Activated CD8-positive, alpha-beta T cell treated with anti-CD3 and anti-CD28 coated beads for 36 hours (primary cell): Measurements from ENCODE around the gene ATRIP. TPM values are rescaled to one million over a fixed set of nuclear protein-coding genes. Genes with fewer than 3 reads are reported as not detected.
A peak's percentile ranks its signal among the peaks of the same experiment; 100 is the strongest.
"Not testable (repeated sequence)": the region's sequence is repeated elsewhere in the genome, so short reads cannot be mapped to it uniquely, and the experiment has no call there.

Experiments used
- ATAC-seq: fragments of 200-7000 bp; cut with Tn5 transposase; one replicate; pipeline ENCODE4 v1.10.0; 2021; ENCODE audit warnings: mild to moderate bottlenecking, moderate library complexity
- CTCF ChIA-PET: fragments of 350-600 bp; sonication (Branson Sonifier 250); formaldehyde crosslinking; loops from one replicate; lab custom pipeline; 2021; ENCODE audit warnings: antibody characterized with exemption; lab: Charles Lee
- POLR2A ChIA-PET: fragments of 350-600 bp; sonication (Branson Sonifier 250); formaldehyde crosslinking; loops from one replicate; lab custom pipeline; 2021; ENCODE audit warnings: antibody characterized with exemption; lab: Charles Lee
- DNase-seq: peaks from one replicate; pipeline ENCODE4 v3.0.0-alpha.2; 2020
- H3K27ac Mint-ChIP-seq: one replicate; pipeline ENCODE4 v1.8.0; 2021; ENCODE audit warnings: mild to moderate bottlenecking, mixed read lengths
- H3K27me3 Mint-ChIP-seq: one replicate; pipeline ENCODE4 v1.8.0; 2021; ENCODE audit warnings: mixed read lengths
- H3K36me3 Mint-ChIP-seq: one replicate; pipeline ENCODE4 v1.8.0; 2021; ENCODE audit warnings: low read depth, mixed read lengths
- H3K4me1 Mint-ChIP-seq: one replicate; pipeline ENCODE4 v1.8.0; 2021; ENCODE audit warnings: low read depth, mixed read lengths
- H3K4me3 Mint-ChIP-seq: one replicate; pipeline ENCODE4 v1.8.0; 2021; ENCODE audit warnings: mild to moderate bottlenecking, moderate library complexity, mixed read lengths
- H3K9me3 Mint-ChIP-seq: one replicate; pipeline ENCODE4 v1.8.0; 2021; ENCODE audit warnings: mixed read lengths
- intact Hi-C: fragments of 100-400 bp; cut with micrococcal nuclease; formaldehyde crosslinking; loops from one replicate; pipeline ENCODE4 v1.10.0; 2022
- total RNA-seq, 2 experiments: library from RNA; stranded (reverse); gene quantifications; one replicate each; pipeline ENCODE4 v1.2.3, GENCODE V29; 2021
- TF ChIP-seq, protein P1 (sequence below): fragments of 200-600 bp; IDR thresholded peaks from one replicate; pipeline ENCODE4 v1.8.0; 2022; ENCODE audit warnings: antibody characterized with exemption, mild to moderate bottlenecking

ATRIP gene
- total RNA-seq, 2 experiments from 2014 or later = 12.4 to 15.0 TPM

DNA sequence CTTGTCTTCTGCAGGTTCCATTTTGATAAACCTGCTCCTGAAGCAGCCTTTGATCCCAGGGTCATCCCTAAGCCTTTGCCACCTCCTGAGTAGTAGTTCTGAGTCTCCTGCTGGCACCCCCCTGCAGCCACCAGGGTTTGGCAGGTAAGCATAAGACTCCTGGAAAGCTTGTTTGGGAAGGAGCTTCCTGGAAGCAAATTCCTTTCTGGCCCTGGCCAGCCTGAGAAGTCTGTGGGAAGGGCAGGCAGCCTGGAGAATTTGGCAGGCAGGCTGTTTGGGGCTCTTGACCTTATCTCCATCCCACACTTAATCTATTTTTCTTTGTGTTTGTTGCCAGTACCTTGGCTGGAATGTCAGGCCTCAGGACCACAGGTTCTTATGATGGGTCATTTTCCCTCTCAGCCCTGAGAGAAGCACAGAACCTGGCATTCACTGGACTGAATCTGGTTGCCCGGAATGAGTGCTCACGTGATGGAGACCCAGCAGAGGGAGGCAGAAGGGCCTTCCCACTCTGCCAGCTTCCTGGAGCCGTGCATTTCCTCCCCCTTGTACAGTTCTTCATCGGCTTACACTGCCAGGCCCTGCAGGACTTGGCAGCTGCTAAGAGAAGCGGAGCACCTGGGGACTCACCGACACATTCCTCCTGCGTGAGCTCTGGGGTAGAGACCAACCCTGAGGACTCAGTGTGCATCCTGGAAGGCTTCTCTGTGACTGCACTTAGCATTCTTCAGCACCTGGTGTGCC lies 13.4 kb downstream of the ATRIP start:
- H3K9me3 Mint-ChIP-seq = no peaks in the 10 kb centered on the region
- no peaks in the 10 kb centered on the region for H3K4me1 Mint-ChIP-seq
- no peak overlapping the region for H3K4me3 Mint-ChIP-seq
- peaks cover 22% of the 10 kb centered on the region for H3K36me3 Mint-ChIP-seq
- TF ChIP-seq, protein P1, sequence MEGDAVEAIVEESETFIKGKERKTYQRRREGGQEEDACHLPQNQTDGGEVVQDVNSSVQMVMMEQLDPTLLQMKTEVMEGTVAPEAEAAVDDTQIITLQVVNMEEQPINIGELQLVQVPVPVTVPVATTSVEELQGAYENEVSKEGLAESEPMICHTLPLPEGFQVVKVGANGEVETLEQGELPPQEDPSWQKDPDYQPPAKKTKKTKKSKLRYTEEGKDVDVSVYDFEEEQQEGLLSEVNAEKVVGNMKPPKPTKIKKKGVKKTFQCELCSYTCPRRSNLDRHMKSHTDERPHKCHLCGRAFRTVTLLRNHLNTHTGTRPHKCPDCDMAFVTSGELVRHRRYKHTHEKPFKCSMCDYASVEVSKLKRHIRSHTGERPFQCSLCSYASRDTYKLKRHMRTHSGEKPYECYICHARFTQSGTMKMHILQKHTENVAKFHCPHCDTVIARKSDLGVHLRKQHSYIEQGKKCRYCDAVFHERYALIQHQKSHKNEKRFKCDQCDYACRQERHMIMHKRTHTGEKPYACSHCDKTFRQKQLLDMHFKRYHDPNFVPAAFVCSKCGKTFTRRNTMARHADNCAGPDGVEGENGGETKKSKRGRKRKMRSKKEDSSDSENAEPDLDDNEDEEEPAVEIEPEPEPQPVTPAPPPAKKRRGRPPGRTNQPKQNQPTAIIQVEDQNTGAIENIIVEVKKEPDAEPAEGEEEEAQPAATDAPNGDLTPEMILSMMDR = no peak
- no peaks in the 10 kb centered on the region for H3K27me3 Mint-ChIP-seq
- ChIA-PET POLR2A (interaction anchor here (1.0 to 3.4 kb wide), 2 partner anchors 9 to 14 kb away, joined by 3 to 12 read pairs; partner anchors contain the start of gene ATRIP), CTCF (interaction anchor here (1.7 kb wide), 1 partner anchor 24 kb away, joined by 8 read pairs; no protein-coding TSS in a partner anchor)
- intact Hi-C loops = no loop called here
- ATAC-seq = no peak
- H3K27ac Mint-ChIP-seq = no peak overlapping the region
- DNase-seq = no peak

DNA sequence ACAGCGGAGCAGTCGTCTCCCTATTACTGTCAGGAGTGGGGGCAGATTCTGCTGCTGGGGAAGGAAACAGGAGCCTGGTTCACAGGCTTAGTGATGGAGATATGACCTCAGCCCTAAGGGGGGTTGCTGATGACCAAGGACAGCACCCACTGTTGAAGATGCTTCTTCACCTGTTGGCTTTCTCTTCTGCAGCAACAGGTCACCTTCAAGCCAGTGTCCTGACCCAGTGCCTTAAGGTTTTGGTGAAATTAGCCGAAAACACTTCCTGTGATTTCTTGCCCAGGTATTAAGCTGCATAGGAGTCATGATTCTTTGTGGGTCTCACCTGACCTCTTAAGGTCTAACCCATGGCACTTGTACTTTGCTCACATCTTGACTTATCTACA lies 14.0 kb downstream of the ATRIP start:
- Mint-ChIP-seq H3K4me3 (no peak overlapping the region), H3K4me1 (peaks cover 5% of the 10 kb centered on the region), H3K9me3 (no peaks in the 10 kb centered on the region), H3K27ac (no peak overlapping the region), H3K27me3 (no peaks in the 10 kb centered on the region), H3K36me3 (peaks cover 21% of the 10 kb centered on the region)
- DNase-seq = no peak
- intact Hi-C loops = no loop called here
- ATAC-seq = no peak
- TF ChIP-seq, protein P1 = no peak
- POLR2A ChIA-PET = interaction anchor here (0.5 to 1.0 kb wide), 2 partner anchors 8 to 19 kb away, joined by 3 to 4 read pairs; no protein-coding TSS in a partner anchor
- CTCF ChIA-PET = interaction anchor here (1.4 kb wide), 1 partner anchor 89 kb away, joined by 4 read pairs; no protein-coding TSS in a partner anchor

DNA sequence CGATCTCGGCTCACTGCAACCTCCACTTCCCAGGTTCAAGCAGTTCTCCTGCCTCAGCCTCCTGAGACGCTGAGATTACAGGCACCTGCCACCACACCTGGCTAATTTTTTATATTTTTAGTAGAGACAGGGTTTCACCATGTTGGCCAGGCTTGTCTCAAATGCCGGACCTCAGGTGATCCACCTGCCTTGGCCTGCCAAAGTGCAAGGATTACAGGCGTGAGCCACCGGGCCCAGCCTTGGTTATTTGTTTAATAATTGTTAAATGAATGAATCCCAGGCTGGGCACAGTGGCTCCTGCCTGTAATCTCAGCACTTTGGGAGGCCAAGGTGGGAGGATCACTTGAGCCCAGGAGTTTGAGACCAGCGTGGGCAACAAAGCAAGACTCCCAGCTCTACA lies 15.2 kb downstream of the ATRIP start:
- H3K4me1 Mint-ChIP-seq, H3K27ac Mint-ChIP-seq, DNase-seq, H3K4me3 Mint-ChIP-seq, H3K9me3 Mint-ChIP-seq, ATAC-seq, intact Hi-C loops, H3K27me3 Mint-ChIP-seq: not testable (repeated sequence)
- POLR2A ChIA-PET = interaction anchor here (1.1 to 1.4 kb wide), 2 partner anchors 9 to 11 kb away, joined by 3 to 5 read pairs; no protein-coding TSS in a partner anchor
- CTCF ChIA-PET = interaction anchor here (1.4 to 2.0 kb wide), 4 partner anchors 11 to 87 kb away, joined by 3 to 13 read pairs (median 4); partner anchors contain the start of gene ATRIP
- peaks cover 30% of the 10 kb centered on the region for H3K36me3 Mint-ChIP-seq

DNA sequence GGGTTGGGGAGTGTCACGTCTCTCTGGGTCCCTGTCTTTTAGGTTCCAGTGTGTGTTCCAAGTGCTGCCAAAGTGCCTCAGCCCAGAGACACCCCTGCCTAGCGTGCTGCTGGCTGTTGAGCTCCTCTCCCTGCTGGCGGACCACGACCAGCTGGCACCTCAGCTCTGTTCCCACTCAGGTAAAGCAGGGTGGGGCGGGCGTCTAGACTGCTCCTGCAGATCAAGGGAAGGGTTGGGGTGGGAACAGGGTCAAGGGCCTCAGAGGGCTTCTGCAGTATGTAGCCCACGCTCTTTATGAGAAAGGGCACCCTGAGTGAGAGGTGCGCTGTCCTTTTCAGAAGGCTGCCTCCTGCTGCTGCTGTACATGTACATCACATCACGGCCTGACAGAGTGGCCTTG lies 17.2 kb downstream of the ATRIP start:
- intact Hi-C loops = no loop called here
- no peak overlapping the region for H3K27ac Mint-ChIP-seq
- H3K4me1 Mint-ChIP-seq = peaks cover 22% of the 10 kb centered on the region
- H3K36me3 Mint-ChIP-seq = peaks cover 41% of the 10 kb centered on the region
- ATAC-seq (no peak), DNase-seq (no peak)
- H3K9me3 Mint-ChIP-seq = no peaks in the 10 kb centered on the region
- ChIA-PET POLR2A (interaction anchor here (0.8 to 1.6 kb wide), 4 partner anchors 9 to 30 kb away, joined by 3 to 8 read pairs (median 4); partner anchors contain the start of gene ATRIP), CTCF (interaction anchor here (1.1 to 2.4 kb wide), 4 partner anchors 17 to 85 kb away, joined by 3 to 8 read pairs (median 4); partner anchors contain the start of gene ATRIP)
- no peaks in the 10 kb centered on the region for H3K27me3 Mint-ChIP-seq
- TF ChIP-seq, protein P1 = no peak
- H3K4me3 Mint-ChIP-seq = no peak overlapping the region

DNA sequence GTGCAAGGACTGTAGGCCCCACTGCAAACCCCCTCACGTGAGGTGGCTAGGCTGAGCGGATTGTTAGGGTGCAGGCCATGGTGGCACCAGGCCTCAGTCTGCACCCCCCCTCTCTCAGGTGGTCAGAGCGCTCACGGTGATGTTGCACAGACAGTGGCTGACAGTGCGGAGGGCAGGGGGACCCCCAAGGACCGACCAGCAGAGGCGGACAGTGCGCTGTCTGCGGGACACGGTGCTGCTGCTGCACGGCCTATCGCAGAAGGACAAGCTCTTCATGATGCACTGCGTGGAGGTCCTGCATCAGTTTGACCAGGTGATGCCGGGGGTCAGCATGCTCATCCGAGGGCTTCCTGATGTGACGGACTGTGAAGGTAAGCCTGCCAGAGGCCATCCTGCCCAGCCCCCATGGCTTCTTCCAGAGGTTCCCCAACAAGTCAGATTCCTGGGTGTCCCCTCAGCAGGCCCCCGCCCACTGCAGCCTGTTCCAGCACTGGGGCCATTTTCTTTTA lies 18.2 kb downstream of the ATRIP start:
- intact Hi-C loops = no loop called here
- Mint-ChIP-seq H3K4me3 (peak overlapping the region; percentile 87), H3K9me3 (no peaks in the 10 kb centered on the region), H3K27me3 (no peaks in the 10 kb centered on the region), H3K36me3 (peaks cover 44% of the 10 kb centered on the region), H3K4me1 (peaks cover 31% of the 10 kb centered on the region), H3K27ac (no peak overlapping the region)
- ATAC-seq = no peak
- ChIA-PET CTCF (interaction anchor here (0.6 to 4.3 kb wide), 4 partner anchors 9 to 29 kb away, joined by 3 to 18 read pairs (median 4); partner anchors contain the start of gene ATRIP), POLR2A (interaction anchor here (1.0 to 4.2 kb wide), 4 partner anchors 8 to 28 kb away, joined by 4 to 32 read pairs (median 7); partner anchors contain the start of gene ATRIP)
- no peak for DNase-seq
- TF ChIP-seq, protein P1 = no peak
